ENCODE data around the gene EPB41L5. TPM values are rescaled to one million over a fixed set of nuclear protein-coding genes. Genes with fewer than 3 reads are reported as not detected.
"Not testable (repeated sequence)": the region's sequence is repeated elsewhere in the genome, so short reads cannot be mapped to it uniquely, and the experiment has no call there.

Gene EPB41L5
- total and polyA plus RNA-seq, 12 donors, result 3.8 to 18.8 (median 13.1) TPM

GRCh38 chr2:120064664-120065063 lies 51.8 kb downstream of the EPB41L5 start:
- no peaks in the 10 kb centered on the region for H3K36me3 ChIP-seq
- H3K4me1 ChIP-seq, result peaks cover 0 to 19% (median 5%) of the 10 kb centered on the region in 9 donors
- H3K4me3 ChIP-seq, result no peak overlapping the region
- no peaks in the 10 kb centered on the region for H3K9me3 ChIP-seq
- WGBS, 2 donors, result 57 to 60% methylated on average over 1 of the region's 1 CpG
- no peak for TF ChIP-seq CTCF (IDR thresholded peaks at IDR 0.05)
- DNase-seq (no peak), ATAC-seq (no peak)
- no peaks in the 10 kb centered on the region for H3K27me3 ChIP-seq
- intact Hi-C loops (cut with DNase I), result no loop called here
- no peak overlapping the region for H3K27ac ChIP-seq

DNA sequence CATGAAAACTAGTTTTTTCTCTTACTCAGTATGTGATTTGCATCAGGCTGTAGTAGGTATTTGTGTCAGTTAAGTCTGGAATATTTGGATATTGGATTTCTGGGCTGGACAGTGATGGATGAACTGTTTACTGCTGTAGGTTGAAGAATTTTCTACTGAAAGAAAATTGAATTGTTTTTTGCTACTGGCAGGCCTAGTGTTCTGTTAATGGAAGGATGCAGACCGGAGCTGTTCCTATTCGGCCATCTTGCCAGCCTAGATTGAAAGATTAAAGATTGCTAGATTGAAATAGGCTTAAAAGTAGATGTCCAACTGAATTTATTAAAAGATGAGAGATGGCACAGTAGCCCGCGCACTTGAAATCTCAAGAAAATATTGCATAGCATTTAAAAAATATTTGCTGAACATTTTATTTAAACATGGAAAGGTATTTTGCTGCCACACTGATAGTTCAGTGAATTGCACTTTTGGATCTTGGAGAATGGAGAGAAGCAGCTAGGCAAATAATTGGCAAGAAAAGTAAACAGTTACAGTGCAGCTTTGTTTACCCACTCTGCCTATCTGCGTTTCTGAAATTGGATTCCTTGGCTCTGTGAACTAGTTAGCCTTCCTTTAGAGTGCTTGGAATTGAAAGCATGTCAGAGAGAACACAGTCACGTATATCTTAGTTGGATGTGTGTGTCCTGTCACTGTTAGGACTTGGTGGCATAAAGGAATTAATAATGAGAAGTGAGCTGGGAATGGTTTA lies 54.1 kb downstream of the EPB41L5 start:
- TF ChIP-seq CTCF (IDR thresholded peaks at IDR 0.05), result no peak
- 61 to 71% methylated on average over 6 of the region's 6 CpGs for WGBS, 2 donors
- peak; percentile 38 to 93 (median 74) for ATAC-seq
- no peaks in the 10 kb centered on the region for H3K36me3 ChIP-seq
- peak overlapping the region in 1 of 10 donors; percentile 21 for H3K27ac ChIP-seq
- peaks cover 0 to 19% (median 5%) of the 10 kb centered on the region in 9 donors for H3K4me1 ChIP-seq
- intact Hi-C loops (cut with DNase I), result no loop called here
- H3K4me3 ChIP-seq, result no peak overlapping the region
- H3K27me3 ChIP-seq, result no peaks in the 10 kb centered on the region
- no peaks in the 10 kb centered on the region for H3K9me3 ChIP-seq
- DNase-seq, result peak in 1 of 2 donors; percentile 12

GRCh38 chr2:120068040-120068658 lies 55.3 kb downstream of the EPB41L5 start:
- H3K27ac ChIP-seq; H3K27me3 ChIP-seq; DNase-seq; H3K9me3 ChIP-seq; intact Hi-C loops (cut with DNase I); H3K4me3 ChIP-seq; H3K36me3 ChIP-seq; ATAC-seq: not testable (repeated sequence)
- 96 to 97% methylated on average over 20 of the region's 20 CpGs for WGBS, 2 donors
- peaks cover 0 to 19% (median 5%) of the 10 kb centered on the region in 9 donors for H3K4me1 ChIP-seq

DNA sequence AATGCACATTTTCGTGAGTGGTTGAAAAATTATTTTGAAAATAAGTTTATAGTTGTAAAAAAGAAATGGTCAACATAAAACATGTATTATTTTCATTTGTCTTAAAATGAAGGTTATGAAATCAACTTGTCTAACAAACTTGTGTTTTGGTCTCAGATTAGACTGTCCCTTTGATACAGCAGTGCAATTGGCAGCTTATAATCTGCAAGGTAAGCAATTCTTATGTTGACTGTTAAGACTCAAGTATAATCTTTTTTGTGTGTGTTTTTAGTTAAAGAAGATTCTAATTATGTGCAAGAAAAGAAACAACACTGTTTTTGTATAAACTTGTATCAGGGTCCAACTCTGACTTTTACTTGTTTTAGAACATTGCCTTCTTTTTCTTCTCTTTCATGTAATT lies 62.7 kb downstream of the EPB41L5 start:
- 96 to 99% methylated on average over 1 of the region's 1 CpG for WGBS, 2 donors

More for the DNA sequence above, 62.7 kb downstream of the EPB41L5 start:
- Histone ChIP-seq H3K27ac (no peak overlapping the region), H3K36me3 (peaks cover 0 to 25% (median 0%) of the 10 kb centered on the region in 9 donors), H3K4me3 (no peak overlapping the region), H3K4me1 (peaks cover 0 to 4% (median 0%) of the 10 kb centered on the region in 9 donors), H3K9me3 (peaks cover 0 to under 1% (median 0%) of the 10 kb centered on the region in 11 donors), H3K27me3 (no peaks in the 10 kb centered on the region)
- TF ChIP-seq CTCF (IDR thresholded peaks at IDR 0.05), result no peak
- ATAC-seq (no peak), DNase-seq (no peak)
- intact Hi-C loops (cut with DNase I), result no loop called here

Measured in heart right ventricle (tissue), 16 donors.